Loucy (cell line): ENCODE data around the gene PPM1F.

Source experiments
- CTCF ChIP-seq: fragments of 200-600 bp; sonication (generic); conservative IDR thresholded peaks from 2 replicates; pipeline ENCODE4 v1.5.1; 2014; ENCODE audit warnings: mild to moderate bottlenecking, antibody characterized with exemption, low read length
- EZH2phosphoT487 ChIP-seq: fragments of 200-600 bp; IDR thresholded peaks from 2 replicates; pipeline ENCODE4 v1.6.1; 2018; ENCODE audit warnings: antibody characterized with exemption, mild to moderate bottlenecking, moderate library complexity, borderline replicate concordance

GRCh38 chr22:21998595-21999247, 46.1 kb upstream of the PPM1F start:
- TF ChIP-seq CTCF (no peak), EZH2phosphoT487 (no peak)
